Ureter (tissue), 1 donor: ENCODE measurements around the gene NPIPB12. TPM values are rescaled to one million over a fixed set of nuclear protein-coding genes. Genes with fewer than 3 reads are reported as not detected.
A peak's percentile ranks its signal among the peaks of the same experiment; 100 is the strongest.
"Not testable (repeated sequence)": the region's sequence is repeated elsewhere in the genome, so short reads cannot be mapped to it uniquely, and the experiment has no call there.

Experiments
- DNase-seq: peaks from one replicate; pipeline ENCODE4 v3.0.0-alpha.2; 2020; ENCODE audit warnings: low spot score
- total RNA-seq: library from RNA; stranded (reverse); gene quantifications from one replicate; pipeline ENCODE4 v1.2.4, GENCODE V29; 2023
- donor health status: DM: yes; HTN: yes; CAD: no.

NPIPB12 gene
- 138 TPM for total RNA-seq

DNA sequence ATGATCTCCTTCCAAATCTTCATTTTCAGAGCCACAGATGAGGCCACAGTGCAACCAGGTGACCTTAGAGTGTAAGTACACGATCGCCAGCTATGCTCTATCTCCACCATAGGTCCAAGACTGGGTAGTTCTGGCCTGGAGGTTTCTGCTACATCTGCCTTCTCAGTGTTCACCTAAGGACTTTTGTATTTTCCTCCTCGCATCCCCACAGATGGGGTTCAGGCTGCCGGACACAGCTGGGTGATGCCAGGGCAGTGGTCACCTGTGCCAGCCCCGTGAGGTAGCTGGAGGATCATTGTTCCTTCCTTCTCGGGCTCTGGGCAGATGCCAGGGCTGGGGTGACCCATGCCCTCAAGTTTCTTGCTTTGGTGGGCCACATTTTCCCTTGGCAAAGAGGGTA, at the start of gene NPIPB12:
Gene NPIPB12 (minus strand): TSS at position 101 of the 400 bp plus-strand sequence.
- DNase-seq: not testable (repeated sequence)

DNA sequence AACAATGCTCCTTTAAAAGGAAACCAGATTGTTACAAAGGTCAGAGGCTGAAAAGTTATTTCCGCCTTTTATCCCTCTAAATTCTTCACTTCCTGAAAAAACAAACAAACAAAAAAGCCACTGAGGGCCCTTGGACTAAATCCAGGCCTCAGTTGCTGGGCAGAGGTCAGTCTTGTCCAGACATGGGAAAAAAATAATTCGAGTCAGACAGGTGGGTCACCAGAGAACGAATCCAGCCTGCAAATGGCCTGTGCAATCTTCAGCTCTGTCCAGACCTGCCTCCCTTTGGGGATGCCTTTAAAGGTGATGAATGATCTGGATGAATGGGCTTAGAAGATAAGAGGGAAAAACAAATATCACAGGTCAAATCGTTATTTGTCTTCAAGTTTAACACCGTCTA, 15.3 kb upstream of the NPIPB12 start:
- DNase-seq: not testable (repeated sequence)

GRCh38 chr16:29482276-29482675, 23.9 kb downstream of the NPIPB12 start:
- DNase-seq: peak; percentile 41

GRCh38 chr16:29472065-29472464, 34.1 kb downstream of the NPIPB12 start:
- not testable (repeated sequence) for DNase-seq

- DNase-seq: peak; percentile 78
Observed at GRCh38 chr16:29469660-29470059, 36.5 kb downstream of the NPIPB12 start.

DNA sequence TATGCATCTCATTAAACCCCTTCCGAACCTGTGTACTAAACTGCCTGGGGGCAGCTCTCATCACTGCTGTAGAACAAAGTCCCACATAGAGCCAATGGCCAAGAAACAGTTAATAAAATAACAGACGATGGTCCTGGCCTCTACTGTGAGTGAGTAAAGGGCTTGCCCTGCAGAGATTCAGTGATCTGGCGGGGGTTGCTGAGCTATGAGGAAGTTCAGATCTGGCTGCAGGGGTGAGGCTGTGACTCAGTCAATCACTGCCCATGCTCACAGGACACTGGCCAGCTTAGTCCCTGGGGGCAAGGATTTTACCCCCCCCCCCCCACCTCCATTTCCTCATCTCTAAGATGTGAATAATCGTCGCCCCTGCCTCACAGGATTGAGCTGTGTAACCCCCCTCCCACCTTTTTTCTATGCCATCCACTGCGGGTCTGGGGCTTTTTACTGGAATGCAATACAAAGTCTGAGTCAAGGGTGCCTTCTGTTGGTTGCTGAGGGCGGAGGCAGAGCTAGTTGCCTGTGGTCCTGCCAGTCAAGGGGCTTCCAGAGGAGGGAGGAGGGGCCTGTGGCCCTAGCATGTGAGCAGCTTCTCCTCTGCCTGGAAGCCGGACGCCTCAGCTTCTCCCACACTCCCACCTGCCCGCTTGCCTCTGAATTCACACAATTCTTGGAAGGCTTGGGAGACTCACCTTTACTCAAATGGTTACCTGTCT, 38.4 kb downstream of the NPIPB12 start:
- not testable (repeated sequence) for DNase-seq

- DNase-seq: not testable (repeated sequence)
Observed at GRCh38 chr16:29466904-29467303, 39.3 kb downstream of the NPIPB12 start.

- not testable (repeated sequence) for DNase-seq
Observed at GRCh38 chr16:29465985-29466824, 40.0 kb downstream of the NPIPB12 start.

DNA sequence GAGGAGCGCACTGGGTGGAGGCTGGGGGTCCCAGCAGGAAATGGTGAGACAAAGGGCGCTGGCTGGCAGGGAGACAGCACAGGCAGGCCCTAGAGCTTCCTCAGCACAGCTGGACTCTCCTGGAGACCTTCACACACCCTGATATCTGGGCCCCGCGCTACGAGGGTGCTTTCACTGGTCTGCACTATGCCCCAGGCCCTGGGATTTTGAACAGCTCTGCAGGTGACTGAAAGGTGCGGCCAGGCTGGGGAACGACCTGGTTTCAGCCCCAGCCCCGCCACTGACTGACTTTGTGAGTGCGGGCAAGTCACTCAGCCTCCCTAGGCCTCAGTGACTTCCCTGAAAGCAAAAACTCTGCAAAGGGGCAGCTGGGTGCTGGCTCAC, 45.6 kb downstream of the NPIPB12 start:
- DNase-seq: not testable (repeated sequence)

DNA sequence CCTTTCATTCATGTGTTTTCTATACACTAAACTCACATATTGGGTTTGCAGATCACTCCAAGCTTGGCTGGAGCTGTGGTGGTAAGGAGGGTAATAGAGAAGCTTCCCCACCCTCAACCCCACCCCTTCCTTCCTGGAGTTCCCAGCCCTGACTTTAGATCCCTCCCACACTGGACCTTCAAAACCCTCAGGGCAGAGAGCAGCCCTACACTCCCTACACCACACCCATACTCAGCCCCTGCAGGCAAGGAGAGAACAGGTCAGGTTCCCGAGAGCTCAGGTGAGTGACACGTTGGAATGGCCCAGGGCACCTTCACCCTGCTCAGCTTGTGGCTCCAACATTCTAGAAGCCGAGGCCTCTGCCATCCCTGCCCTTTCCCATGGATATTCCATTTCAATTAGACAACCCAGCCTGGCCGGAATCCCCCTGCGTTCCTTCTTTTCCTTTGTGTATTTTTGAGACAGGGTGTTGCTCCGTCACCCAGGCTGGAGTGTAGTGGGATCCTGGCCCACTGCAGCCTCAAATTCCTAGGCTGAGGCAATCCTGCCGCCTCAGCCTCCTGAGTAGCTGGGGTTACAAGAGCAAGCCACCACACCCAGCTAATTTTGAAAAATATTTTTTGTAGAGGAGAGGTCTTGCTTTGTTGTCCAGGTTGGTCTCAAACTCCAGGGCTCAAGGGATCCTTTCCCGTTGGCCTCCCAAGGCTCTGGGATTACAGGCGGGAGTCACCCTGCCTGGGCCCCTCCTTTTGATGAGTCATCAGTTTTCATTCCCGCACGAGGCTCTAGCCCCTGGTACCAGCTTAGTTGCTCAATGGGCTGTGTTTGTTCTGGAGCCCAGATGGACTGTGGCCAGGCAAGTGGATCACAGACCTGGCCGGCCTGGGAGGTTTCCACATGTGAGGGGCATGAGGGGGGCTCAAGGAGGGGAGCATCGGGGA, 46.2 kb downstream of the NPIPB12 start, which contains the start of gene SULT1A4:
Gene SULT1A4 (plus strand): TSS at position 208 of the 941 bp plus-strand sequence. CDS start 1,473 bp downstream, outside the sequence.
- not testable (repeated sequence) for DNase-seq

GRCh38 chr16:29457660-29458059, 48.5 kb downstream of the NPIPB12 start:
- DNase-seq: not testable (repeated sequence)

DNA sequence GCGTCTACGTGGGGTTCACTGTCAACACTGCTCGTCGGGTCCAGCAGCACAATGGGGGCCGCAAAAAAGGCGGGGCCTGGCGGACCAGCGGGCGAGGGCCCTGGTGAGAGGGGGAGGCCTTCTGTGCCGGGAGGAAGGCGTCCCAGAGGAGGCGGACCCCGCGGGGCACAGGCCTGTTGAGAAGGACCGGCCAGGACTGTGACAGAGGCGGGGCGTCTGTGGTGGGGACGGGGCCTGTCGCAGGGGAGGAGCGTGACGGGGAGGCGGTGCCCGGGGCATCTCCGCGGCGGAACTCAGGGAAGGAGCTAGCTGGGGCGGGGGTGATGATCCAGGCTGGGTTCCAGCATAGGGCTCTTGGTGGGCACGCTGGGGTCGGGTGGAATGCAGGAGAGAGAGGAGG, 51.4 kb downstream of the NPIPB12 start:
- not testable (repeated sequence) for DNase-seq

GRCh38 chr16:29454269-29454668, 51.9 kb downstream of the NPIPB12 start, which contains the start of the genes BOLA2 and SLX1B:
BOLA2 (minus strand) TSS chr16:29454351; CDS start chr16:29454253, 98 bp downstream.
SLX1B (plus strand) TSS chr16:29454533.
- not testable (repeated sequence) for DNase-seq

GRCh38 chr16:29453754-29454153, 52.5 kb downstream of the NPIPB12 start:
- not testable (repeated sequence) for DNase-seq

Other genes with a start within 250 kb of the NPIPB12 start
- gene NPIPB11, start 99.7 kb downstream of the NPIPB12 start, total RNA-seq: 1.6 TPM
- gene BOLA2, start 52.1 kb downstream of the NPIPB12 start, total RNA-seq: 7.8 TPM
- gene SLX1B, start 51.9 kb downstream of the NPIPB12 start, total RNA-seq: 43.4 TPM
- 3.3 TPM for gene SULT1A4, start 46.5 kb downstream of the NPIPB12 start, total RNA-seq
- gene SPN, start 156.8 kb upstream of the NPIPB12 start, total RNA-seq: 4.2 TPM
- 24.7 TPM for gene QPRT, start 172.8 kb upstream of the NPIPB12 start, total RNA-seq
- 1.6 TPM for gene C16orf54, start 239.6 kb upstream of the NPIPB12 start, total RNA-seq